ENCODE measurements around the gene CFAP69. TPM values are rescaled to one million over a fixed set of nuclear protein-coding genes. Genes with fewer than 3 reads are reported as not detected.
A peak's percentile ranks its signal among the peaks of the same experiment; 100 is the strongest.

CFAP69 gene
- total and polyA plus RNA-seq, 4 donors = 1.8 to 60.0 (median 9.0) TPM

GRCh38 chr7:90209776-90210175 is 35.2 kb upstream of the CFAP69 start:
- peaks cover 0 to 2% (median 0%) of the 10 kb centered on the region in 4 donors for H3K9me3 ChIP-seq (ENCODE audit: control insufficient read depth in 4 of 4, insufficient read depth in 3 of 4, low read length in 3 of 4)
- no peak overlapping the region for H3K27ac ChIP-seq (ENCODE audit: low read depth in 1 of 2, low read length in 1 of 2)
- H3K36me3 ChIP-seq (ENCODE audit: control insufficient read depth in 4 of 4, insufficient read depth in 4 of 4, low read length in 4 of 4) = no peaks in the 10 kb centered on the region
- ATAC-seq (ENCODE audit: insufficient read depth, low FRiP score) (no peak), DNase-seq (peak in 2 of 3 donors; percentile 54 to 76)
- 71 to 76% methylated on average over 1 of the region's 1 CpG for WGBS, 2 donors
- H3K27me3 ChIP-seq (ENCODE audit: control insufficient read depth in 3 of 3, insufficient read depth in 3 of 3, low read length in 2 of 3) = no peaks in the 10 kb centered on the region
- no peak overlapping the region for H3K4me3 ChIP-seq
- TF ChIP-seq CTCF (IDR thresholded peaks at IDR 0.05; ENCODE audit: control extremely low read depth, extremely low read depth) = no peak
- H3K4me1 ChIP-seq (ENCODE audit: control insufficient read depth in 5 of 5, insufficient read depth in 5 of 5, low read length in 5 of 5) = peaks cover 0 to 16% (median 5%) of the 10 kb centered on the region in 5 donors
- no peak overlapping the region for H3K9ac ChIP-seq (ENCODE audit: insufficient read depth in 1 of 2, low read length in 2 of 2)

- no peaks in the 10 kb centered on the region for H3K36me3 ChIP-seq (ENCODE audit: control insufficient read depth in 4 of 4, insufficient read depth in 4 of 4, low read length in 4 of 4)
- ATAC-seq (ENCODE audit: insufficient read depth, low FRiP score) (no peak), DNase-seq (no peak)
- peaks cover 0 to 16% (median 5%) of the 10 kb centered on the region in 5 donors for H3K4me1 ChIP-seq (ENCODE audit: control insufficient read depth in 5 of 5, insufficient read depth in 5 of 5, low read length in 5 of 5)
- H3K27me3 ChIP-seq (ENCODE audit: control insufficient read depth in 3 of 3, insufficient read depth in 3 of 3, low read length in 2 of 3) = no peaks in the 10 kb centered on the region
- 56 to 65% methylated on average over 5 of the region's 5 CpGs for WGBS, 2 donors
- H3K4me3 ChIP-seq = no peak overlapping the region
- peaks cover 0 to 2% (median 0%) of the 10 kb centered on the region in 4 donors for H3K9me3 ChIP-seq (ENCODE audit: control insufficient read depth in 4 of 4, insufficient read depth in 3 of 4, low read length in 3 of 4)
- TF ChIP-seq CTCF (IDR thresholded peaks at IDR 0.05; ENCODE audit: control extremely low read depth, extremely low read depth) = no peak
- no peak overlapping the region for H3K9ac ChIP-seq (ENCODE audit: insufficient read depth in 1 of 2, low read length in 2 of 2)
- H3K27ac ChIP-seq (ENCODE audit: low read depth in 1 of 2, low read length in 1 of 2) = no peak overlapping the region
Measured at GRCh38 chr7:90210475-90210874, 34.5 kb upstream of the CFAP69 start.

- no peak for ATAC-seq (ENCODE audit: insufficient read depth, low FRiP score)
- no peaks in the 10 kb centered on the region for H3K27me3 ChIP-seq (ENCODE audit: control insufficient read depth in 3 of 3, insufficient read depth in 3 of 3, low read length in 2 of 3)
- peak overlapping the region in 1 of 2 donors; percentile 81 for H3K9ac ChIP-seq (ENCODE audit: insufficient read depth in 1 of 2, low read length in 2 of 2)
- no peak for DNase-seq
- WGBS, 2 donors = 17 to 20% methylated on average over 11 of the region's 11 CpGs
- H3K4me1 ChIP-seq (ENCODE audit: control insufficient read depth in 5 of 5, insufficient read depth in 5 of 5, low read length in 5 of 5) = peaks cover 0 to 16% (median 5%) of the 10 kb centered on the region in 5 donors
- H3K9me3 ChIP-seq (ENCODE audit: control insufficient read depth in 4 of 4, insufficient read depth in 3 of 4, low read length in 3 of 4) = peaks cover 0 to 2% (median 0%) of the 10 kb centered on the region in 4 donors
- H3K36me3 ChIP-seq (ENCODE audit: control insufficient read depth in 4 of 4, insufficient read depth in 4 of 4, low read length in 4 of 4) = no peaks in the 10 kb centered on the region
- H3K27ac ChIP-seq (ENCODE audit: low read depth in 1 of 2, low read length in 1 of 2) = peak overlapping the region; percentile 36 to 85
- H3K4me3 ChIP-seq = no peak overlapping the region
- TF ChIP-seq CTCF (IDR thresholded peaks at IDR 0.05; ENCODE audit: control extremely low read depth, extremely low read depth) = no peak
Measured at GRCh38 chr7:90210981-90211380, 34.0 kb upstream of the CFAP69 start.

Measured in lung (tissue), 12 donors.